HCT116 (cell line): ENCODE measurements around the gene SORCS2. TPM values are rescaled to one million over a fixed set of nuclear protein-coding genes. Genes with fewer than 3 reads are reported as not detected.

Experiments used
- ATAC-seq: fragments of 200-7000 bp; cut with Tn5 transposase; 2 replicates; pipeline ENCODE4 v1.9.1; 2020; ENCODE audit warnings: mild to moderate bottlenecking, moderate library complexity
- BruUV-seq: library from RNA; stranded (reverse); fragments of 400-500 nt; replicated peaks from 2 replicates; lab custom pipeline; 2021; lab: Mats Ljungman, UMichigan
- CTCF ChIA-PET: fragments of 300-600 bp; sonication (Branson Sonifier 250); formaldehyde crosslinking; loops from one replicate; lab custom pipeline; 2021; ENCODE audit warnings: antibody characterized with exemption; lab: Charles Lee
- POLR2A ChIA-PET: fragments of 300-600, 350-600 bp; sonication (Branson Sonifier 250); formaldehyde crosslinking; loops from one replicate; lab custom pipeline; 2021; ENCODE audit warnings: antibody characterized with exemption; lab: Charles Lee
- RAD21 ChIA-PET, 2 experiments: fragments of 300-600 bp; sonication (Branson Sonifier 250); formaldehyde crosslinking; loops; one replicate each; lab custom pipeline; 2023; ENCODE audit warnings: low total read pairs in 2 of 2; ENCODE audit not compliant: uncharacterized antibody in 2 of 2, unreplicated experiment in 2 of 2, low non-redundant PET in 1 of 2; lab: Charles Lee
- DNase-seq: peaks from one replicate; pipeline ENCODE4 v3.0.0-alpha.2; 2010; ENCODE audit warnings: low read depth, low spot score
- H2AFZ ChIP-seq: fragments of 200-600 bp; shearing (Covaris generic), sonication (generic); 2 replicates; pipeline ENCODE4 v1.6.1; 2017; ENCODE audit warnings: low read depth, mixed run types, mixed read lengths, antibody characterized with exemption, low read length; ENCODE audit not compliant: poor library complexity, severe bottlenecking
- H3K27ac ChIP-seq: 2 replicates; pipeline ENCODE4 v1.5.1; 2012; ENCODE audit warnings: low read depth, low read length
- H3K27me3 ChIP-seq: fragments of 200-600 bp; sonication (generic); 2 replicates; pipeline ENCODE4 v1.6.1; 2016; ENCODE audit warnings: mixed run types, low read length, mixed read lengths; ENCODE audit not compliant: insufficient read depth
- H3K36me3 ChIP-seq, 2 experiments: fragments of 200-500 bp in 1 of 2; fragments of 200-600 bp in 1 of 2; sonication (Bioruptor generic) in 1 of 2; sonication (generic) in 1 of 2; 2 replicates each; pipeline versions ENCODE4 v1.5.1 to v1.6.1; 2014 to 2016; ENCODE audit warnings: low read length in 2 of 2, inconsistent platforms in 1 of 2, mixed read lengths in 1 of 2, mixed run types in 1 of 2; ENCODE audit not compliant: insufficient read depth in 2 of 2, control insufficient read depth in 1 of 2
- H3K4me1 ChIP-seq, 2 experiments: fragments of 200-600 bp in 1 of 2; sonication (generic) in 1 of 2; 2 replicates each; pipeline versions ENCODE4 v1.5.1 to v1.6.1; 2012 to 2017; ENCODE audit warnings: low read length in 2 of 2, inconsistent platforms in 1 of 2, mild to moderate bottlenecking in 1 of 2, mixed read lengths in 1 of 2, mixed run types in 1 of 2, moderate library complexity in 1 of 2; ENCODE audit not compliant: insufficient read depth in 2 of 2, control insufficient read depth in 1 of 2
- H3K4me2 ChIP-seq: fragments of 200-600 bp; sonication (generic); 2 replicates; pipeline ENCODE4 v1.6.1; 2017; ENCODE audit warnings: mixed run types, low read length, mixed read lengths
- H3K4me3 ChIP-seq, 2 experiments: fragments of 200-600 bp in 1 of 2; sonication (generic) in 1 of 2; replicated peaks in 1 of 2; 2 replicates each; pipeline ENCODE4 v1.5.1; 2011 to 2016; ENCODE audit warnings: low read length in 2 of 2, control low read depth in 1 of 2, low read depth in 1 of 2, mild to moderate bottlenecking in 1 of 2, mixed read lengths in 1 of 2, mixed run types in 1 of 2
- H3K79me2 ChIP-seq: fragments of 200-600 bp; sonication (generic); 2 replicates; pipeline ENCODE4 v1.6.1; 2017; ENCODE audit warnings: mild to moderate bottlenecking, mixed run types, low read length, moderate library complexity, mixed read lengths; ENCODE audit not compliant: insufficient read depth
- H3K9ac ChIP-seq: fragments of 200-600 bp; sonication (generic); 2 replicates; pipeline ENCODE4 v1.6.1; 2016; ENCODE audit warnings: low read length, mixed read lengths
- H3K9me2 ChIP-seq: fragments of 200-600 bp; sonication (generic), shearing (Covaris generic); 2 replicates; pipeline ENCODE4 v1.6.1; 2017; ENCODE audit warnings: mixed run types, mild to moderate bottlenecking, moderate library complexity; ENCODE audit not compliant: insufficient read depth
- H3K9me3 ChIP-seq, 2 experiments: fragments of 200-500 bp in 1 of 2; fragments of 200-600 bp in 1 of 2; sonication (Bioruptor generic) in 1 of 2; sonication (generic) in 1 of 2; 2 replicates each; pipeline ENCODE4 v1.6.1; 2014 to 2017; ENCODE audit warnings: low read length in 2 of 2, mixed read lengths in 2 of 2, inconsistent platforms in 1 of 2, low read depth in 1 of 2, mild to moderate bottlenecking in 1 of 2, mixed run types in 1 of 2, moderate library complexity in 1 of 2; ENCODE audit not compliant: control insufficient read depth in 1 of 2, insufficient read depth in 1 of 2
- H4K20me1 ChIP-seq: fragments of 200-600 bp; sonication (generic), shearing (Covaris generic); 2 replicates; pipeline ENCODE4 v1.6.1; 2017; ENCODE audit warnings: mixed run types, mild to moderate bottlenecking, moderate library complexity; ENCODE audit not compliant: insufficient read depth
- CBX3 ChIP-seq: IDR thresholded peaks from 2 replicates; pipeline ENCODE4 v1.6.1; 2012; ENCODE audit warnings: low read depth
- CEBPB ChIP-seq: IDR thresholded peaks from 2 replicates; pipeline ENCODE4 v1.6.1; 2012; ENCODE audit warnings: low read depth
- EGR1 ChIP-seq: IDR thresholded peaks from 2 replicates; pipeline ENCODE4 v1.6.1; 2012; ENCODE audit warnings: low read depth
- ELF1 ChIP-seq: IDR thresholded peaks from 2 replicates; pipeline ENCODE4 v1.6.1; 2012; ENCODE audit warnings: low read depth, borderline replicate concordance
- EZH2phosphoT487 ChIP-seq: fragments of 200-600 bp; IDR thresholded peaks from 2 replicates; pipeline ENCODE4 v1.6.1; 2018; ENCODE audit warnings: antibody characterized with exemption, borderline replicate concordance
- FOSL1 ChIP-seq: IDR thresholded peaks from 2 replicates; pipeline ENCODE4 v1.6.1; 2012; ENCODE audit warnings: low read depth
- POLR2AphosphoS5 ChIP-seq: IDR thresholded peaks from 2 replicates; pipeline ENCODE4 v1.6.1; 2011; ENCODE audit warnings: mild to moderate bottlenecking, low read depth, low read length, moderate library complexity
- RAD21 ChIP-seq: IDR thresholded peaks from 2 replicates; pipeline ENCODE4 v1.6.1; 2012; ENCODE audit warnings: low read depth, mild to moderate bottlenecking
- SIN3A ChIP-seq: IDR thresholded peaks from 2 replicates; pipeline ENCODE4 v1.6.1; 2012; ENCODE audit warnings: low read depth
- SP1 ChIP-seq: IDR thresholded peaks from 2 replicates; pipeline ENCODE4 v1.6.1; 2012; ENCODE audit warnings: low read depth
- SRF ChIP-seq: IDR thresholded peaks from 2 replicates; pipeline ENCODE4 v1.6.1; 2012; ENCODE audit warnings: low read depth
- TCF7L2 ChIP-seq: IDR thresholded peaks from 2 replicates; pipeline ENCODE4 v1.7.0; 2011; ENCODE audit warnings: borderline replicate concordance, inconsistent platforms; ENCODE audit not compliant: insufficient read depth, insufficient read length; ENCODE audit errors: extremely low read depth
- YY1 ChIP-seq: IDR thresholded peaks from 2 replicates; pipeline ENCODE4 v1.6.1; 2011; ENCODE audit warnings: low read length, low read depth, moderate library complexity, mild to moderate bottlenecking; ENCODE audit not compliant: insufficient replicate concordance; ENCODE audit errors: extremely low read depth
- intact Hi-C: fragments of 100-400 bp; cut with micrococcal nuclease; formaldehyde crosslinking; loops from 2 replicates; pipeline ENCODE4 v1.10.0; 2022
- total RNA-seq: library from RNA; stranded (reverse); gene quantifications from one replicate; pipeline ENCODE4 v1.2.1, GENCODE V29; 2021; ENCODE audit not compliant: unreplicated experiment
- TF ChIP-seq, protein P1 (sequence below): IDR thresholded peaks from 2 replicates; pipeline ENCODE4 v1.6.1; 2012
- TF ChIP-seq, protein P2 (sequence below): IDR thresholded peaks from 2 replicates; pipeline ENCODE4 v1.6.1; 2012; ENCODE audit warnings: low read depth

The SORCS2 gene
- total RNA-seq, 1 experiment from 2014 or later, result 0.37 TPM

DNA sequence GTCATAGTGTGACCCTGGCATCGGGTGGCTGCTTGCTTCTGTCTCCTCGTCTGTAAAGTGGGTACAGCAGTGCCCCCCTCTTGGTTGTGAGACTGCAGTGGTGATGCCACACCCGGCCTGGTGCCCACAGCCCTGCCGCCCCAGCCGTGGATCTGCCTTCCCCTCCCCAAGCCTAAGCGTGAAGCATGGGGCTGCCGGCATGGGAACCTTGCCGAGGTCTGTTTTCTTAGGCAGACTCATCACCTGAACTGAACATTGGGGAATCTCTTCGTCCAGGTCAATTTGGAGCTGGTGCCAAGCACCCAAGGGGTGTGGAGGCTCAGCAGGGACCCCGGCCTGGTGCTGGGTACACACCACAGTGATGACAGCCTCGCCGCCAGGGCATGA is 134.0 kb downstream of the SORCS2 start:
- Histone ChIP-seq H3K36me3 (no peaks in the 10 kb centered on the region), H3K79me2 (no peaks in the 10 kb centered on the region), H3K4me2 (no peak overlapping the region), H3K4me1 (peaks cover 13 to 26% of the 10 kb centered on the region in 2 experiments), H3K27me3 (no peaks in the 10 kb centered on the region), H3K9ac (no peak overlapping the region), H3K9me2 (no peaks in the 10 kb centered on the region), H4K20me1 (no peaks in the 10 kb centered on the region), H3K27ac (no peak overlapping the region), H3K4me3 (no peak overlapping the region), H2AFZ (no peak overlapping the region), H3K9me3 (no peaks in the 10 kb centered on the region)
- no TSS peak for BruUV-seq
- ChIA-PET CTCF (no interaction called here), RAD21 (no interaction called here), POLR2A (no interaction called here)
- ATAC-seq (no peak), DNase-seq (no peak)
- intact Hi-C loops, result no loop called here
- TF ChIP-seq SP1, result no peak

DNA sequence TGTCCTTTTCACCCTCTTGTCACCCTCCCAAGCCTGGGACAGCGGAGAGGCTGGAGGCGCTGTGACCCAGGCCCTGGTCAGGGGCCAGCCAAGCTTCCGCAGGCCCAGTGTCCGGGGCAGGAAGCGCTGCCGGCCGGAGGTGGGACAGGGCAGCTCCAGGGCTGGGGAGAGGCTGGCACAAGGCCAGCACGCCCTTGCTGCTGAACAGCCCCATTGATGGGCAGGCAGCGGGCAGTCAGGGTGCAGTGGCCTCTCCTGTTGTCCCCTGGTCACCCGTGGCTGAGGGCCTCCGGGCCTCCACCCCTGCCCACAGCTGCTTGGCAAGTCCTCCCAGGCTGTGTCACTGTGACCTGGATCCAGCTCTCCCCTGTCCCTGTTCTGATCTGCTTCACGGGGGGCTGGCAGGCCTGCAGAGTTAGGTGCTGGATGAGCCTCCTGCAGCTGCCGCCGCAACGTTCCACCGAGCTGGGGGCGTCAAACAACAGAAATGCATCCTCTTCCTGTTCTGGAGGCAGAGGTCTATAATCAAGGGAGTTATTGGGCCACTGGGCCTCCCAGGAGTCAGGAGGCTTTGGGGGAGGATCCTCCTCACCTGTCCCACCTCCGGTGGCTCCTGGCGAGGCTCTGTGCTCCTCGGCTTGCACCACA is 134.5 kb downstream of the SORCS2 start:
- Histone ChIP-seq H3K4me2 (no peak overlapping the region), H3K4me3 (no peak overlapping the region), H3K9me3 (no peaks in the 10 kb centered on the region), H3K36me3 (no peaks in the 10 kb centered on the region), H3K9ac (no peak overlapping the region), H2AFZ (no peak overlapping the region), H3K9me2 (no peaks in the 10 kb centered on the region), H3K79me2 (no peaks in the 10 kb centered on the region), H3K4me1 (peaks cover 13 to 26% of the 10 kb centered on the region in 2 experiments), H3K27me3 (no peaks in the 10 kb centered on the region), H4K20me1 (no peaks in the 10 kb centered on the region), H3K27ac (no peak overlapping the region)
- DNase-seq, result no peak
- no peak for ATAC-seq
- TF ChIP-seq, protein P1, sequence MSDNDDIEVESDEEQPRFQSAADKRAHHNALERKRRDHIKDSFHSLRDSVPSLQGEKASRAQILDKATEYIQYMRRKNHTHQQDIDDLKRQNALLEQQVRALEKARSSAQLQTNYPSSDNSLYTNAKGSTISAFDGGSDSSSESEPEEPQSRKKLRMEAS, result no peak
- TF ChIP-seq SIN3A (no peak), SRF (no peak), ELF1 (no peak), FOSL1 (no peak), EGR1 (no peak), TCF7L2 (no peak), YY1 (no peak), CEBPB (no peak), SP1 (no peak), EZH2phosphoT487 (no peak), RAD21 (no peak), POLR2AphosphoS5 (no peak), CBX3 (no peak)
- TF ChIP-seq, protein P2, sequence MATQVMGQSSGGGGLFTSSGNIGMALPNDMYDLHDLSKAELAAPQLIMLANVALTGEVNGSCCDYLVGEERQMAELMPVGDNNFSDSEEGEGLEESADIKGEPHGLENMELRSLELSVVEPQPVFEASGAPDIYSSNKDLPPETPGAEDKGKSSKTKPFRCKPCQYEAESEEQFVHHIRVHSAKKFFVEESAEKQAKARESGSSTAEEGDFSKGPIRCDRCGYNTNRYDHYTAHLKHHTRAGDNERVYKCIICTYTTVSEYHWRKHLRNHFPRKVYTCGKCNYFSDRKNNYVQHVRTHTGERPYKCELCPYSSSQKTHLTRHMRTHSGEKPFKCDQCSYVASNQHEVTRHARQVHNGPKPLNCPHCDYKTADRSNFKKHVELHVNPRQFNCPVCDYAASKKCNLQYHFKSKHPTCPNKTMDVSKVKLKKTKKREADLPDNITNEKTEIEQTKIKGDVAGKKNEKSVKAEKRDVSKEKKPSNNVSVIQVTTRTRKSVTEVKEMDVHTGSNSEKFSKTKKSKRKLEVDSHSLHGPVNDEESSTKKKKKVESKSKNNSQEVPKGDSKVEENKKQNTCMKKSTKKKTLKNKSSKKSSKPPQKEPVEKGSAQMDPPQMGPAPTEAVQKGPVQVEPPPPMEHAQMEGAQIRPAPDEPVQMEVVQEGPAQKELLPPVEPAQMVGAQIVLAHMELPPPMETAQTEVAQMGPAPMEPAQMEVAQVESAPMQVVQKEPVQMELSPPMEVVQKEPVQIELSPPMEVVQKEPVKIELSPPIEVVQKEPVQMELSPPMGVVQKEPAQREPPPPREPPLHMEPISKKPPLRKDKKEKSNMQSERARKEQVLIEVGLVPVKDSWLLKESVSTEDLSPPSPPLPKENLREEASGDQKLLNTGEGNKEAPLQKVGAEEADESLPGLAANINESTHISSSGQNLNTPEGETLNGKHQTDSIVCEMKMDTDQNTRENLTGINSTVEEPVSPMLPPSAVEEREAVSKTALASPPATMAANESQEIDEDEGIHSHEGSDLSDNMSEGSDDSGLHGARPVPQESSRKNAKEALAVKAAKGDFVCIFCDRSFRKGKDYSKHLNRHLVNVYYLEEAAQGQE, result no peak
- intact Hi-C loops, result no loop called here
- CTCF ChIA-PET, result no interaction called here
- RAD21 ChIA-PET, result no interaction called here
- POLR2A ChIA-PET, result no interaction called here
- no TSS peak for BruUV-seq
